GM18505 (cell line): ENCODE data around the gene HSD17B11.
A peak's percentile ranks its signal among the peaks of the same experiment; 100 is the strongest.
"Not testable (repeated sequence)": the region's sequence is repeated elsewhere in the genome, so short reads cannot be mapped to it uniquely, and the experiment has no call there.

Experiments
- ATAC-seq: cut with Tn5 transposase; IDR thresholded peaks from one replicate; pipeline ENCODE4 v1.9.1; 2021; ENCODE audit not compliant: unreplicated experiment
- POLR2A ChIP-seq: IDR thresholded peaks from 4 replicates; pipeline ENCODE4 v1.6.1; 2011; ENCODE audit warnings: borderline replicate concordance; ENCODE audit not compliant: insufficient read depth, insufficient read length; ENCODE audit errors: extremely low read depth

Gene HSD17B11

DNA sequence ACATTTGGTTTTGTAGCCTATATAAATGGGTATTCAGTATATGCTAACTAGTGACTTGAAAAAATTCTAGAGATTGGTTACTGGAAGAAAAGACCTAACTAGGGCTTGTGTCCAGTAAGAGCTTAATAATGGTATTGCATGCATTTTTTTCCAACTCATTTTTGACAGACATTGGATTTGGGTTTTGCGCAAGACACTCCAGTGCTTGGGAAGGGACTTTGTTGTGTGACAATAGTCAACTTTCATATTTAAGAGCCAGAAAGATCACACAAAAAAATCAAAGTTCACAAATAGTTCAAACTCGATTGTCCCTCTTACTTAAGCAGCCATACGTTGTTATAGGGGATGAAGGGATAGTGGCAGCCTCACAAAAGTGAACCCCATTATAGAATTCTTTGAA lies 1.2 kb upstream of the HSD17B11 start:
- no peak for ATAC-seq
- TF ChIP-seq POLR2A: no peak

GRCh38 chr4:87391576-87392054 lies 627 bp upstream of the HSD17B11 start:
- ATAC-seq: peak; percentile 16
- TF ChIP-seq POLR2A: no peak

DNA sequence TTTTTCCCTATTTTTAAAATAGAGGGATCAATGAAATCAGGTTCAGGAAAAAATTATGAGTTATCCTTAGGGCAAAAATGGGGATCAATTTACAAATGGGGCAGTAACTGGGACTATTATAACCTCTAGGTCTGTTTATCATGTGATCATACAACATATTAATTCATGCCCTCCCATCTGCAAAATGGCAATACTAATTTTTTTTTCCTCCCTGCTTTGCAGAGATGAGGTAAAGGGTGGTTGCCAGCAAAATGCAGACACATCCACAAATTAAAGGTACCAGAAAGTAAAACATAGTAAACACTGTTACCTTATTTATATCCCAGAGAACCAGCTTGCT lies 467 bp downstream of the HSD17B11 start:
- ATAC-seq: no peak
- no peak for TF ChIP-seq POLR2A

GRCh38 chr4:87390055-87390454 lies 933 bp downstream of the HSD17B11 start:
- ATAC-seq: not testable (repeated sequence)

GRCh38 chr4:87388901-87389300 lies 2.1 kb downstream of the HSD17B11 start:
- TF ChIP-seq POLR2A: no peak
- no peak for ATAC-seq

DNA sequence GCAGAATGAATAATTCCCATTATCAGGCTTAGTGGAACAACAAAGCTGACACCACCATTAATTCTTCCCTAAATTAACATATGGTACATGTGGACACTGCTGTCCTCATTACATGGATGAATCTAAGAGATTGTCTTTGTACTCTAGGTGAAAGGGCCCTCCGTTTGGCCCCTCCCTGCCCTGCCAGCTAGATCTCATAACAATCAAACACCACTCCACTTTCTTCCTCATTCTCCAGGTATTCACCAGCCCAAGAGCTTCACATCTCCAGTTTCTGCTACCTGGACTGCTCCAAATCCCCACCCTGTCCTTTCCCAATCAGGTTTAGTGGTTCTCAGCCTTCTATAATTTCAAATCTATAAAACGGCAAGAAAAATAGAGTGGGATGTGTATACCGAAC lies 3.8 kb downstream of the HSD17B11 start:
- TF ChIP-seq POLR2A: no peak
- no peak for ATAC-seq

DNA sequence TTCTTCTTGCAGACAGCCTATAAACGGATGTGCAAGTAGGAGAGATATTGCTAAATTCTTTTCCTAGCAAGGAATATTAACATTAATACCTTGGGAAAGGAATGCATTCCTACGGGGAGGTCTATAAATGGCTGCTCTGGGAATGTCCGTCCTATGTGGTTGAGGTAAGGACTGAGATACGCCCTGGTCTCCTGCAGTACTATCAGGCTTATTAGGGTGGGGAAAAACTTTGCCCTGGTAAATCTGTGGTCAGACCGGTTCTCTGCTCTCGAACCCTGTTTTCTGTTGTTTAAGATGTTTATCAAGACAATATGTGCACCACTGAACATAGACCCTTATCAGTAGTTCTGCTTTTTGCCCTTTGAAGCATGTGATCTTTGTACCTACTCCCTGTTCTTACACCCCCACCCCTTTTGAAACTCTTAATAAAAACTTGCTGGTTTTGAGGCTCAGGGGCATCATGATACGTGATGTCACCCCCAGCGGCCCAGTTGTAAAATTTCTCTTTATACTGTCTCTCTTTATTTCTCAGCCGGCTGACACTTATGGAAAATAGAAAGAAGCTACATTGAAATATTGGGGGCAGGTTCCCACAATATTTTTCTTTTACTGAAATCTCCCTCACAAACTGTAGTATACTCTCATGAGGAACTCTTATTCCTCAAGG lies 6.4 kb downstream of the HSD17B11 start:
- ATAC-seq: not testable (repeated sequence)

GRCh38 chr4:87382931-87383330 lies 8.1 kb downstream of the HSD17B11 start:
- no peak for TF ChIP-seq POLR2A

GRCh38 chr4:87382116-87382515 lies 8.9 kb downstream of the HSD17B11 start:
- no peak for ATAC-seq
- TF ChIP-seq POLR2A: no peak

More at GRCh38 chr4:87382931-87383330, 8.1 kb downstream of the HSD17B11 start:
- no peak for ATAC-seq

- no peak for ATAC-seq
- TF ChIP-seq POLR2A: no peak
Measured at GRCh38 chr4:87377816-87378215, 13.2 kb downstream of the HSD17B11 start.

- TF ChIP-seq POLR2A: no peak
- no peak for ATAC-seq
Measured at GRCh38 chr4:87375719-87376291, 15.2 kb downstream of the HSD17B11 start.

GRCh38 chr4:87370068-87370467 lies 20.9 kb downstream of the HSD17B11 start:
- TF ChIP-seq POLR2A: no peak
- no peak for ATAC-seq

DNA sequence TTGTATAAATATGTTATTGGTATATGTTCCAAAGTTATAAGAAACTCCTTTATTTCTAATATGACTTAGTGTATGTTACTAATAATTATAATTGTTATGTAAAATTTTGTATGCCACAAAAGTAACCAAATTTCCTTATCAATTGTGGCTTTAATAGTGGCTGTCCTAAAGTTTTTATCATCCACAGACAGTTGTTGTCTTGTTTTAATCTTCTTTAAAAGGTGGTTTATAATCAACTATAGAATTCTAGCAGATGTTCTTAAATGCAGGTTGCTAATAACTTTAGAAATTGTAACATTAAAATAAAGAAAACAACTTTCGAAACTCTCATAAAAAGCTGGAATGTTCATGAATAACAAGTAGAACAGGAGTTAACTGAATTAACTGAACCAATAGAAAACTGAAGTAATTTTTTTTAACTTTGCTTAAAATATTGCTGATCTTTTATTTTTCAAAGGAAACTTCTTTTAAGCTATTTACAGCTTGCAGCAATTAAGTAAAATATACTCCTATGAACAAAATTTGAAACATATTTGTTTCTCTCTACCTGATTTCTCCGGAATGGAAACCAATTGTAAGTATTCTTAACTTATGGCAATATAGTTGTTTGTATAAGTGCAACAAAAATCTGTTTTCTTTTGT lies 24.3 kb downstream of the HSD17B11 start:
- TF ChIP-seq POLR2A: no peak
- ATAC-seq: no peak

DNA sequence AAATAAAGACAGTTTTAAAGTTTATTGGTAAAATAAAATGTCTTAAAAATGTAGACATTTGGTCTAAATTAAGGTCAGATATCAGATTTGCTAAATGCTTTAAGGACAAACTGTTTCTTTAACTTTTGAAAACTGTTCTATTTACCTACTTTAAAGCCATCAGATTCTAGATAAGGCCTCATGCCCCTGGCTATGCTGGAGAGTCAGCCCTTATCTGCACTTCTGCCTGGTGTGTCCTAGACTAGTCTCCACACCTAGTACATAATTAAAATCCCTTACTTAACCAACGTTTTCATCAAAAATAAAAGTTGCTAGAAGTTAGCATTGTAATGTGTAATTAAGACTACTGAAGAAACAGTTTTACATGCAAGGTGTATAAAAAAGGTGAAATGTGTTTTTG lies 25.6 kb downstream of the HSD17B11 start:
- no peak for ATAC-seq
- no peak for TF ChIP-seq POLR2A
